ENCODE data around the gene ZNF174. TPM values are rescaled to one million over a fixed set of nuclear protein-coding genes. Genes with fewer than 3 reads are reported as not detected.

ZNF174 gene
- total and polyA plus RNA-seq, 2 of the 8 experiments (the other 6 are each of a cell fraction or from before 2014, with no cell fraction given), result 9.1 to 12.7 TPM

DNA sequence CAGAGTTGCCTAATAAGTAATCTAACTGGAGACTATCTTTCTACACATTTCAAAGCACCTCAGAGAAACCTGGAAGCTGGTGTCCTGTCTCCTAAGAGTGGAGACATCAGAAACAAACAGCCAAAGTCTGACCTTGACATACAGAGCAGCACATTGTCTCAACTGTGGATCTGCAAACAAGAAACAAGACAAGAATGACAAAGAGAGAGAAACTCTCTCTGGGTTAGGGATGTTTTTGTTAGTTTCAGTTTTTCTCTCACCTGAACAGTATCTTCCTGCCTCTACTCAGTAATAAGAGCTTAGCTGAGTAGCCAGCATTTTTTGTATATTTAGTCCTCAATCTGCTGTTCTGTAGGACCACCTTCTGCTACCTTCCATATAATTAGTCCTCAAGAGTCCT, 33.4 kb downstream of the ZNF174 start:
- Histone ChIP-seq H2AK5ac (ENCODE audit: low read depth, low read length) (no peak overlapping the region), H3K56ac (replicated peaks; ENCODE audit: insufficient read length, low read depth, low read length) (no peak overlapping the region), H4K20me1 (replicated peaks in 1 of 2; ENCODE audit: control insufficient read depth in 1 of 2, insufficient read depth in 2 of 2, low read length in 2 of 2) (no peaks in the 10 kb centered on the region), H3K79me1 (ENCODE audit: low read depth, low read length) (no peaks in the 10 kb centered on the region; the same call in 1 of the 2 replicates), H3K27ac (ENCODE audit: low read depth, low read length) (no peak overlapping the region), H3K79me2 (ENCODE audit: control insufficient read depth in 1 of 2, insufficient read depth in 2 of 2, low read length in 2 of 2) (no peaks in the 10 kb centered on the region; a peak in 1 of 4 replicates), H2BK120ac (replicated peaks; ENCODE audit: low read depth, low read length) (no peak overlapping the region), H4K5ac (ENCODE audit: insufficient read length, low read depth, low read length) (no peak overlapping the region), H3K4me3 (ENCODE audit: extremely low read depth in 1 of 4, insufficient read depth in 2 of 4, low read depth in 3 of 4, low read length in 4 of 4) (no peak overlapping the region), H4K8ac (ENCODE audit: extremely low read depth, insufficient read depth, low read length) (no peak overlapping the region), H3K23me2 (ENCODE audit: low read depth, low read length) (no peaks in the 10 kb centered on the region), H2BK15ac (ENCODE audit: low read length) (no peak overlapping the region), H3K9me3 (ENCODE audit: insufficient read depth in 2 of 2, low read depth in 1 of 2, low read length in 1 of 2) (no peaks in the 10 kb centered on the region; a peak in 1 of 4 replicates), H2BK12ac (ENCODE audit: low read depth, low read length) (no peak overlapping the region), H4K91ac (replicated peaks; ENCODE audit: insufficient read length, low read length) (no peak overlapping the region), H3K23ac (ENCODE audit: insufficient read length) (no peak overlapping the region), H3K4ac (replicated peaks; ENCODE audit: insufficient read length, low read depth, low read length) (no peak overlapping the region), H2BK5ac (ENCODE audit: low read depth, low read length) (no peak overlapping the region), H3K9ac (replicated peaks in 1 of 4; ENCODE audit: extremely low read depth in 1 of 4, low read depth in 3 of 4, low read length in 3 of 4) (no peak overlapping the region), H3K36me3 (ENCODE audit: control insufficient read depth in 2 of 4, insufficient read depth in 4 of 4, low read length in 3 of 4) (peaks cover 0 to 7% (median 2%) of the 10 kb centered on the region in 4 experiments; a peak in 5 of 8 replicates), H3K27me3 (replicated peaks in 1 of 4; ENCODE audit: control insufficient read depth in 3 of 4, extremely low read depth in 1 of 4, insufficient read depth in 3 of 4, low read length in 3 of 4) (no peaks in the 10 kb centered on the region), H2BK20ac (ENCODE audit: low read length) (no peak overlapping the region), H3K4me2 (ENCODE audit: insufficient read depth in 1 of 2, low read depth in 2 of 2, low read length in 2 of 2) (no peak overlapping the region), H3K14ac (ENCODE audit: insufficient read length) (no peak overlapping the region), H3K18ac (ENCODE audit: extremely low read depth, low read length) (no peak overlapping the region), H3K4me1 (replicated peaks in 1 of 4; ENCODE audit: control insufficient read depth in 3 of 4, insufficient read depth in 4 of 4, low read length in 3 of 4) (no peaks in the 10 kb centered on the region), H2AFZ (ENCODE audit: low read length) (no peak overlapping the region)
- ChIA-PET CTCF (ENCODE audit: partially characterized antibody) (no interaction called here), POLR2A (ENCODE audit: partially characterized antibody) (no interaction called here)
- DNase-seq (ENCODE audit: low read depth in 1 of 2, low spot score in 2 of 2) (no peak), FAIRE-seq (no peak)
- TF ChIP-seq BCL11A (IDR thresholded peaks at IDR 0.05; ENCODE audit: low read depth in 2 of 2, low read length in 2 of 2), result no peak
- no peak for TF ChIP-seq CHD1 (IDR thresholded peaks at IDR 0.05; ENCODE audit: low read depth, low read length)
- no peak for TF ChIP-seq CBX5 (IDR thresholded peaks at IDR 0.05; ENCODE audit: low read depth, low read length)
- TF ChIP-seq TEAD4 (IDR thresholded peaks at IDR 0.05; ENCODE audit: low read depth, low read length), result no peak
- TF ChIP-seq TAF1 (IDR thresholded peaks at IDR 0.05; ENCODE audit: low read depth, low read length), result no peak
- TF ChIP-seq PHF8 (conservative IDR thresholded peaks at IDR 0.05; ENCODE audit: low read depth, low read length), result no peak
- no peak for TF ChIP-seq CREB1 (IDR thresholded peaks at IDR 0.05)
- no peak for TF ChIP-seq ASH2L (IDR thresholded peaks at IDR 0.05; ENCODE audit: low read length)
- no peak for TF ChIP-seq SIRT6 (IDR thresholded peaks at IDR 0.05; ENCODE audit: low read length)

All from H1 (cell line).